WTC11 (cell line): Measurements from ENCODE around the gene SLC9A9.

Source experiments
- CREB1 ChIP-seq: sonication (generic); formaldehyde crosslinking; IDR thresholded peaks from 2 replicates; pipeline ENCODE4 v1.8.0; 2023; ENCODE audit warnings: mild to moderate bottlenecking, missing genetic modification reagents
- CTCF ChIP-seq: fragments of 200-600 bp; IDR thresholded peaks from 2 replicates; pipeline ENCODE4 v1.8.0; 2022; ENCODE audit warnings: antibody characterized with exemption
- GTF2I ChIP-seq: fragments of 250-450 bp; sonication (Bioruptor Pico); conservative IDR thresholded peaks from 2 replicates; pipeline ENCODE4 v1.4.0; 2021; ENCODE audit warnings: mild to moderate bottlenecking
- HMGXB4 ChIP-seq: sonication (generic); formaldehyde crosslinking; IDR thresholded peaks from 2 replicates; pipeline ENCODE4 v1.8.1; 2023; ENCODE audit warnings: mild to moderate bottlenecking, moderate library complexity, missing genetic modification reagents
- MAX ChIP-seq: sonication (generic); formaldehyde crosslinking; IDR thresholded peaks from 2 replicates; pipeline ENCODE4 v1.8.0; 2022; ENCODE audit warnings: mild to moderate bottlenecking, missing genetic modification reagents
- MYBL2 ChIP-seq: sonication (generic); formaldehyde crosslinking; IDR thresholded peaks from 2 replicates; pipeline ENCODE4 v1.8.1; 2023; ENCODE audit warnings: mild to moderate bottlenecking, moderate library complexity, missing genetic modification reagents
- PREB ChIP-seq: sonication (generic); formaldehyde crosslinking; IDR thresholded peaks from 2 replicates; pipeline ENCODE4 v1.8.1; 2022; ENCODE audit warnings: mild to moderate bottlenecking, missing genetic modification reagents, moderate library complexity, borderline replicate concordance
- SMAD4 ChIP-seq: sonication (generic); formaldehyde crosslinking; IDR thresholded peaks from 2 replicates; pipeline ENCODE4 v1.8.0; 2022; ENCODE audit warnings: mild to moderate bottlenecking, missing genetic modification reagents
- ZNF263 ChIP-seq: sonication (generic); formaldehyde crosslinking; IDR thresholded peaks from 2 replicates; pipeline ENCODE4 v1.8.1; 2022; ENCODE audit warnings: low read depth, mild to moderate bottlenecking, moderate library complexity, missing genetic modification reagents
- TF ChIP-seq, protein P1 (sequence below): sonication (generic); formaldehyde crosslinking; IDR thresholded peaks from 2 replicates; pipeline ENCODE4 v1.8.1; 2023; ENCODE audit warnings: mild to moderate bottlenecking, missing genetic modification reagents, moderate library complexity
- TF ChIP-seq, protein P2 (sequence below): sonication (generic); formaldehyde crosslinking; IDR thresholded peaks from 2 replicates; pipeline ENCODE4 v1.8.1; 2022; ENCODE audit warnings: low read depth, missing genetic modification reagents, borderline replicate concordance
- TF ChIP-seq, protein P3 (sequence below): sonication (generic); formaldehyde crosslinking; IDR thresholded peaks from 2 replicates; pipeline ENCODE4 v1.8.1; 2022; ENCODE audit warnings: low read depth, mild to moderate bottlenecking, moderate library complexity, missing genetic modification reagents, borderline replicate concordance
- TF ChIP-seq, protein P4 (sequence below): sonication (generic); formaldehyde crosslinking; IDR thresholded peaks from 2 replicates; pipeline ENCODE4 v1.8.0; 2022; ENCODE audit warnings: mild to moderate bottlenecking, missing genetic modification reagents

GRCh38 chr3:143699424-143699823 lies 148.8 kb downstream of the SLC9A9 start:
- no peak for TF ChIP-seq CREB1
- TF ChIP-seq, protein P1, sequence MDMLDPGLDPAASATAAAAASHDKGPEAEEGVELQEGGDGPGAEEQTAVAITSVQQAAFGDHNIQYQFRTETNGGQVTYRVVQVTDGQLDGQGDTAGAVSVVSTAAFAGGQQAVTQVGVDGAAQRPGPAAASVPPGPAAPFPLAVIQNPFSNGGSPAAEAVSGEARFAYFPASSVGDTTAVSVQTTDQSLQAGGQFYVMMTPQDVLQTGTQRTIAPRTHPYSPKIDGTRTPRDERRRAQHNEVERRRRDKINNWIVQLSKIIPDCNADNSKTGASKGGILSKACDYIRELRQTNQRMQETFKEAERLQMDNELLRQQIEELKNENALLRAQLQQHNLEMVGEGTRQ = no peak
- TF ChIP-seq GTF2I (CRISPR knock-in tag) = no peak
- TF ChIP-seq CTCF = no peak
- TF ChIP-seq ZNF263 = no peak
- TF ChIP-seq HMGXB4 (CRISPR knock-in tag) = no peak
- TF ChIP-seq, protein P2, sequence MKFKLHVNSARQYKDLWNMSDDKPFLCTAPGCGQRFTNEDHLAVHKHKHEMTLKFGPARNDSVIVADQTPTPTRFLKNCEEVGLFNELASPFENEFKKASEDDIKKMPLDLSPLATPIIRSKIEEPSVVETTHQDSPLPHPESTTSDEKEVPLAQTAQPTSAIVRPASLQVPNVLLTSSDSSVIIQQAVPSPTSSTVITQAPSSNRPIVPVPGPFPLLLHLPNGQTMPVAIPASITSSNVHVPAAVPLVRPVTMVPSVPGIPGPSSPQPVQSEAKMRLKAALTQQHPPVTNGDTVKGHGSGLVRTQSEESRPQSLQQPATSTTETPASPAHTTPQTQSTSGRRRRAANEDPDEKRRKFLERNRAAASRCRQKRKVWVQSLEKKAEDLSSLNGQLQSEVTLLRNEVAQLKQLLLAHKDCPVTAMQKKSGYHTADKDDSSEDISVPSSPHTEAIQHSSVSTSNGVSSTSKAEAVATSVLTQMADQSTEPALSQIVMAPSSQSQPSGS (CRISPR knock-in tag) = no peak
- no peak for TF ChIP-seq SMAD4 (CRISPR knock-in tag)
- TF ChIP-seq, protein P3, sequence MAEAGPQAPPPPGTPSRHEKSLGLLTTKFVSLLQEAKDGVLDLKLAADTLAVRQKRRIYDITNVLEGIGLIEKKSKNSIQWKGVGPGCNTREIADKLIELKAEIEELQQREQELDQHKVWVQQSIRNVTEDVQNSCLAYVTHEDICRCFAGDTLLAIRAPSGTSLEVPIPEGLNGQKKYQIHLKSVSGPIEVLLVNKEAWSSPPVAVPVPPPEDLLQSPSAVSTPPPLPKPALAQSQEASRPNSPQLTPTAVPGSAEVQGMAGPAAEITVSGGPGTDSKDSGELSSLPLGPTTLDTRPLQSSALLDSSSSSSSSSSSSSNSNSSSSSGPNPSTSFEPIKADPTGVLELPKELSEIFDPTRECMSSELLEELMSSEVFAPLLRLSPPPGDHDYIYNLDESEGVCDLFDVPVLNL (CRISPR knock-in tag) = no peak
- TF ChIP-seq MAX (CRISPR knock-in tag) = no peak
- TF ChIP-seq, protein P4, sequence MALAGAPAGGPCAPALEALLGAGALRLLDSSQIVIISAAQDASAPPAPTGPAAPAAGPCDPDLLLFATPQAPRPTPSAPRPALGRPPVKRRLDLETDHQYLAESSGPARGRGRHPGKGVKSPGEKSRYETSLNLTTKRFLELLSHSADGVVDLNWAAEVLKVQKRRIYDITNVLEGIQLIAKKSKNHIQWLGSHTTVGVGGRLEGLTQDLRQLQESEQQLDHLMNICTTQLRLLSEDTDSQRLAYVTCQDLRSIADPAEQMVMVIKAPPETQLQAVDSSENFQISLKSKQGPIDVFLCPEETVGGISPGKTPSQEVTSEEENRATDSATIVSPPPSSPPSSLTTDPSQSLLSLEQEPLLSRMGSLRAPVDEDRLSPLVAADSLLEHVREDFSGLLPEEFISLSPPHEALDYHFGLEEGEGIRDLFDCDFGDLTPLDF (CRISPR knock-in tag) = no peak
- no peak for TF ChIP-seq MYBL2 (CRISPR knock-in tag)
- no peak for TF ChIP-seq PREB (CRISPR knock-in tag)
